ENCODE data around the gene MANSC1.

Gene MANSC1

GRCh38 chr12:12286441-12286840, 63.6 kb downstream of the MANSC1 start:
- no peak for DNase-seq
- in situ Hi-C loops (cut with HindIII; ENCODE audit: low pct_ligation_motif_present, low pct_unique_long_range_greater_than_20kb, low sequenced_read_pairs): no loop called here

DNA sequence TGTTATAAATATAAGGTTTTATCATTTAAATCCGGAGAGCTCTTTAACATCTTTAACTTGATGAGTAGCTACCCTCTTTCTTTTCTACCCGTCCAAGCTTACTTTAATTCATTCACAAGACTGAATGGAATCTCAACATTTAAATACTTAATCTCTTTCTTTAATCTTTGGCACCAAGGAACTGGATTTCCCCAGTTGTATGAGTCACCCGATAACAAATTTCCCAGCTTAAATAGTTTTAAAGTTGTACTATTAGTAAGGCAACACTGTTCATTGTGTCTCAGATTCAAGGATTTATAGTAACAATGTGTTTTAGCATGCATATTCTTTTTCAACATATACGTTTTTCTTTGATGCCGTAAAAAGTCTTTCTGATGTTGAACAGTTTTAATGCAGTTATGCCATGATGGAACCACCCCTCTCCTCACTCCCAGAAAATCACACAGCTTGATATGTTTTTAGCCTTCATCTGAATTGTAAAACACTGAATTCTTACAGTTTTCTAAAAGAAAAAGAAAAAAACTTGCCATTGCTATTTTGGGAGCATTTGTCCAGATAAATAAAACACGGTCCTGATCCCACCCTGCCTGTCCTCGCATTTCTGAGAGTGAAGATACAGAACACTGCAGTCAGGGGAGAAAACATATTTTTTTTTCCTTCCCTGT, 67.1 kb downstream of the MANSC1 start:
- DNase-seq: peak; percentile 35
- in situ Hi-C loops (cut with HindIII; ENCODE audit: low pct_ligation_motif_present, low pct_unique_long_range_greater_than_20kb, low sequenced_read_pairs): no loop called here

DNA sequence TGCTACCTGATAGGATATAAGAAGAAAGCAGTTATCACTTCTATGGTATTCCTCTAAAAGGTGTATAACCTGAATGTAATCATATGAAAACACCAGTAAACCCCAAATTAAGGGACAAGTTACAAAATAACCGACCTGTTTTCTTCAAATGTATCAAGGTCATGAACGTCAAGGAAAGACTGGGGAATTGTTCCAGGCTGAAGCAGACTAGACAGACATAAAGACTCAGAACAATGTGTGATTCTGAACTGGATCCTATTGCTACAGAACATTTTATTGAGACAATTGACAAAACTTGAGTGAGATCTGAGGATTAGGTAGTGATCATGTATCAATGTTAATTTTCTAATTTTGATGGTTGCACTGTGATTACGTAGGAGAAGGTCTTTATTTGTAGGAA, 67.8 kb downstream of the MANSC1 start:
- no peak for DNase-seq
- in situ Hi-C loops (cut with HindIII; ENCODE audit: low pct_ligation_motif_present, low pct_unique_long_range_greater_than_20kb, low sequenced_read_pairs): no loop called here

GRCh38 chr12:12281134-12281533, 68.9 kb downstream of the MANSC1 start:
- in situ Hi-C loops (cut with HindIII; ENCODE audit: low pct_ligation_motif_present, low pct_unique_long_range_greater_than_20kb, low sequenced_read_pairs): no loop called here
- DNase-seq: no peak

GRCh38 chr12:12278899-12279298, 71.1 kb downstream of the MANSC1 start:
- no peak for DNase-seq
- in situ Hi-C loops (cut with HindIII; ENCODE audit: low pct_ligation_motif_present, low pct_unique_long_range_greater_than_20kb, low sequenced_read_pairs): no loop called here

Data from ACHN (cell line).